Hepatocyte (in vitro differentiated cells): ENCODE data around the gene PRKAA1.

ENCODE experiments used
- CTCF ChIP-seq: fragments of 200-600 bp; sonication (generic); IDR thresholded peaks from 2 replicates; pipeline ENCODE4 v1.5.1; 2016; ENCODE audit warnings: antibody characterized with exemption, mild to moderate bottlenecking; ENCODE audit not compliant: poor library complexity
- EZH2phosphoT487 ChIP-seq: fragments of 200-600 bp; sonication (generic); IDR thresholded peaks from one replicate; pipeline ENCODE4 v1.6.1; 2018; ENCODE audit warnings: antibody characterized with exemption, mild to moderate bottlenecking, low read depth, moderate library complexity; ENCODE audit not compliant: unreplicated experiment, severe bottlenecking

GRCh38 chr5:40716590-40716989 lies 81.6 kb downstream of the PRKAA1 start:
- no peak for TF ChIP-seq CTCF
- no peak for TF ChIP-seq EZH2phosphoT487
